Measurements from ENCODE around the gene SHROOM3. TPM values are rescaled to one million over a fixed set of nuclear protein-coding genes. Genes with fewer than 3 reads are reported as not detected.

The SHROOM3 gene
- total RNA-seq, 2 donors from 2014 or later = 139 to 171 TPM

GRCh38 chr4:76571274-76571673 is 136.2 kb downstream of the SHROOM3 start:
- Histone ChIP-seq H3K4me1 (ENCODE audit: control insufficient read depth in 1 of 2, low read depth in 2 of 2) (peaks cover 3 to 48% of the 10 kb centered on the region in 2 donors), H3K9me3 (no peaks in the 10 kb centered on the region), H3K4me3 (peak overlapping the region; percentile 3), H3K36me3 (no peaks in the 10 kb centered on the region), H3K27ac (peak overlapping the region; percentile 4 to 33), H3K27me3 (replicated peaks; ENCODE audit: insufficient read depth) (no peaks in the 10 kb centered on the region)
- no peak for TF ChIP-seq CTCF (IDR thresholded peaks at IDR 0.05)
- ATAC-seq (ENCODE audit: insufficient number of reproducible peaks, low FRiP score, low read depth) = no peak
- no peak for DNase-seq (ENCODE audit: low spot score)

DNA sequence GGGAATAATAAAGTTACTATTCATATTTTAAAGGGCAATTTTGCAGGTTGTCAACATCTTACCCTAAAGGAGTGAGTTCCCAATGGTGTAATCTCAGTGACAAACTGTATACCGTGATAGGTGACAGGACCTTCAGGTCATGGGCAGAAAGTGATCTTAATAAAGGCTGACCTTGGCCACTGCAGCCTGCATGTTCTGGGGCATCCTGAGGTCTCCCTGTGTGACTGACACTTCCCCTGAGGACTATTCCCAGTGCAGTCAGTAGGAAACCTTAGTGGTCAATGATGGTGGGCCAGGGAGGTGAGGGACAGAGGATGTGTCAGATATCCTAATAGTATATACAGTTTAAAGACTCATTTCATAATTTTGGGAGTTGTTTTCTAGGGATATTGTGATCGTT is 137.2 kb downstream of the SHROOM3 start:
- Histone ChIP-seq H3K4me3 (no peak overlapping the region), H3K9me3 (no peaks in the 10 kb centered on the region), H3K27me3 (replicated peaks; ENCODE audit: insufficient read depth) (no peaks in the 10 kb centered on the region), H3K36me3 (no peaks in the 10 kb centered on the region), H3K4me1 (ENCODE audit: control insufficient read depth in 1 of 2, low read depth in 2 of 2) (peaks cover 3 to 48% of the 10 kb centered on the region in 2 donors), H3K27ac (peak overlapping the region; percentile 4 to 33)
- no peak for TF ChIP-seq CTCF (IDR thresholded peaks at IDR 0.05)
- ATAC-seq (ENCODE audit: insufficient number of reproducible peaks, low FRiP score, low read depth) (no peak), DNase-seq (ENCODE audit: low spot score) (no peak)

DNA sequence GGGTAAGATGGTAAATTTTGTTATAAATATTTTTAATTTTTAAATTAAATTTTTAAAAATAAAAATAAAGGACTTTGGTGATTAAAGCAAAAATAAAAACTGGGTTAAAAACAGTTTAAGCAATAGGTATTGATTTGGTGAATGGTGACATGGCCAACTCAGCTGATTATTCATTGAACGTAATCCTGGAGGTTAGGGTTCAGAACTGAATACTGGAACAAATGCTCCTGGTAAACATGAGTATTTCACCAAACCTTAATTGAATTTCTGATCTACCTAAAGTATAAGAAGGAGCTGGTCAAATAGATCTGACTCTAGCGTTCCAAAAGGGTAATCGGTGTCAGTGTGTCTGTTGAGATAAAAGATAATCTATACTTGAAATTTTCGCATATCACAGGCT is 141.8 kb downstream of the SHROOM3 start:
- Histone ChIP-seq H3K4me1 (ENCODE audit: control insufficient read depth in 1 of 2, low read depth in 2 of 2) (peaks cover 0 to 6% of the 10 kb centered on the region in 2 donors), H3K27me3 (replicated peaks; ENCODE audit: insufficient read depth) (no peaks in the 10 kb centered on the region), H3K4me3 (no peak overlapping the region), H3K27ac (no peak overlapping the region), H3K36me3 (no peaks in the 10 kb centered on the region), H3K9me3 (no peaks in the 10 kb centered on the region)
- DNase-seq (ENCODE audit: low spot score) = no peak
- TF ChIP-seq CTCF (IDR thresholded peaks at IDR 0.05) = no peak
- ATAC-seq (ENCODE audit: insufficient number of reproducible peaks, low FRiP score, low read depth) = no peak

- no peaks in the 10 kb centered on the region for H3K4me1 ChIP-seq (ENCODE audit: control insufficient read depth in 1 of 2, low read depth in 2 of 2)
- DNase-seq (ENCODE audit: low spot score) = no peak
- no peaks in the 10 kb centered on the region for H3K36me3 ChIP-seq
- no peaks in the 10 kb centered on the region for H3K9me3 ChIP-seq
- no peak for ATAC-seq (ENCODE audit: insufficient number of reproducible peaks, low FRiP score, low read depth)
- TF ChIP-seq CTCF (IDR thresholded peaks at IDR 0.05) = no peak
- no peaks in the 10 kb centered on the region for H3K27me3 ChIP-seq (replicated peaks; ENCODE audit: insufficient read depth)
- H3K27ac ChIP-seq = no peak overlapping the region
- no peak overlapping the region for H3K4me3 ChIP-seq
Observed at GRCh38 chr4:76578002-76578560, 143.1 kb downstream of the SHROOM3 start.

DNA sequence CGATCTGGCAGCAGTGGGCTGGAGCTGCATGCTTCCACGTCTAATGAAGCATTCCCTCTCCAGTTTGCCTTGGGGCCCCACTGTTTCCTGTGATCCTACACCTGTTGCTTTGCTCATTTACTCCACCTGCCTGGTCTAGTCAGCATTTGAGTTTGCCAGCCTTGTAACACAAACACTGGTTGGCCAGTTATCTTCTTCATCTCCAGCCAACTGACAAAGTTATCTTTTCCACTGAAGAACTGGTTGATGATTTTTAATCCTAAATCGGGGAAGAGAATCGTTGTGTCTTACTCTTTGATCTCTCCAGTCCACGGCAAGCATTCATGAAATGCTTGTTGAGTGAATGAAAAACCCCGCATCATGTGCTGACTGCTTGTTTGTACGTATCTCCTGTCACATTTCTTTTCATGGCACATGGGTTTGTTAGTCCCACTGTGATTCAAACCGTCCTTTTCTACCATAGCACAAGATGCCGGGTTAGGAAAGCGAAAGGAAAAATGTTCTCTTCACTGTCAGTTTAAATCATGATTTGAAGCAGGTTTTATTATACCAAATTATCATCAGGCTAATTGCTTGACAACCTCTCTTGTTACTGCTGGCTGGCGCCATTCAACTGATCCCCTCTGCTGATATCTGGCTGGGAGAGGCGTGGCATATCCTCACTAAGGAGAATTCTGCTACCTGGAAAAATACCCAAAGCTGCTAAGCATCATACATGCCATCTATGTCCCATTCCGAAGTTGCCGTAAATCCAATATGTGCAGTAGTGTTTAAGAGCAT is 144.8 kb downstream of the SHROOM3 start:
- H3K36me3 ChIP-seq = no peaks in the 10 kb centered on the region
- no peaks in the 10 kb centered on the region for H3K27me3 ChIP-seq (replicated peaks; ENCODE audit: insufficient read depth)
- ATAC-seq (ENCODE audit: insufficient number of reproducible peaks, low FRiP score, low read depth) (no peak), DNase-seq (ENCODE audit: low spot score) (no peak)
- no peak overlapping the region for H3K4me3 ChIP-seq
- H3K4me1 ChIP-seq (ENCODE audit: control insufficient read depth in 1 of 2, low read depth in 2 of 2) = peaks cover 0 to 7% of the 10 kb centered on the region in 2 donors
- TF ChIP-seq CTCF (IDR thresholded peaks at IDR 0.05) = no peak
- H3K9me3 ChIP-seq = no peaks in the 10 kb centered on the region
- H3K27ac ChIP-seq = no peak overlapping the region
